AG10803 (cell line): ENCODE results near the gene C1orf159.
"Not testable (repeated sequence)": the region's sequence is repeated elsewhere in the genome, so short reads cannot be mapped to it uniquely, and the experiment has no call there.

Source experiments
- DNase-seq: peaks from one replicate; pipeline ENCODE4 v3.0.0; 2010; ENCODE audit warnings: low read depth
- H3K4me3 ChIP-seq: 2 replicates; pipeline ENCODE4 v1.5.1; 2011; ENCODE audit warnings: mild to moderate bottlenecking, low read length, control low read depth
- CTCF ChIP-seq: conservative IDR thresholded peaks from 2 replicates; pipeline ENCODE4 v1.5.1; 2011; ENCODE audit warnings: mild to moderate bottlenecking, low read length, control low read depth, inconsistent platforms

C1orf159 gene

DNA sequence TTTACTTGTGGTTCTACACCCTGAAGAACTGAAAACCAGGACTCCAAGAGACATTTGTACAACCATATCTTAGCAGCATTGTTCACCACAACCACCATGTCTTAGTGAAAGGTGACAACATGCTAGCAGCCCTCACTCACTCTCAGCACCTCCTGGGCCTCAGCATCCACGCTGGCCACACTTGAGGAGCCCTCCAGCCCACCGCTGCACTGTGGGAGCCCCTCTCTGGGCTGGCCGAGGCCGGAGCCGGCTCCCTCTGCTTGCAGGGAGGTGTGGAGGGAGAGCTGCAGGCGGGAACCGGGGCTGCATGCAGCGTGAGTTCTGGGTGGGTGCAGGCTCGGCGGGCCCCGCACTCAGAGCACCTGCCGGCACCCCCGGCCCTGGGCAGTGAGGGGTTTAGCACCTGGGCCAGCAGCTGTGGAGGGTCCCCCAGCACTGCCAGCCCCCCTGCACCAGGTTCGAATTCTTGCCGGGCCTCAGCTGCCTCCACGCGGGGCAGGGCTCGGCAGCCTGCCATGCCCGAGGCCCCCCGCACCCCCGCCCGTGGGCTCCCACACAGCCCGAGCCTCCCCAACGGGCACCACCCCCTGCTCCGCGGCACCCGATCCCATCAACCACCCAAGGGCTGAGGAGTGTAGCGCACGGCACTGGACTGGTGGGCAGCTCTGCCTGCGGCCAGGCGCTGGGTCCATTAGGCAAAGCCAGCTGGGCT lies 9.2 kb downstream of the C1orf159 start:
- no peak for TF ChIP-seq CTCF
- H3K4me3 ChIP-seq: no peak overlapping the region
- DNase-seq: no peak

- not testable (repeated sequence) for H3K4me3 ChIP-seq, DNase-seq
Observed at GRCh38 chr1:1104152-1104551, 11.7 kb downstream of the C1orf159 start.

- TF ChIP-seq CTCF: no peak
- no peak for DNase-seq
- no peak overlapping the region for H3K4me3 ChIP-seq
Observed at GRCh38 chr1:1101503-1101902, 14.4 kb downstream of the C1orf159 start.

DNA sequence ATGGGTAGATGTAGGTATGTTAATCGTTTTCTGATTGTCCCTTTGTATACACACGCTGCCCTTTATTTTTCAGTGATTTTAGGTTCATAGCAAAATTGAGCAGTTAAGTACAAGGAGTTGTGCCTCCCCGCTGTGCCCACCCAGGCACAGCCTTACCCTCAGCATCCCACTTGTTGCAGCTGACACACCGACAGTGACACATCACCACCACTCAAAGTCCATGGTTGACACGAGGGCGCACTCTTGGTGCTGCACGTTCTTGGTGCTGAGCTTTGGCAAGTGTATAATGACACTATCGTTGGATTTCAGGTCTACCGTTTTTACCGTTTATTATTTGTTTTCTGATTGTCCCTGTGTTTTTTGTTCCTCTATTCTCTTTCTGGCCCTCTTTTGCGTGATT lies 15.6 kb downstream of the C1orf159 start:
- no peak for DNase-seq
- H3K4me3 ChIP-seq: no peak overlapping the region
- TF ChIP-seq CTCF: no peak

GRCh38 chr1:1099506-1100183 lies 16.2 kb downstream of the C1orf159 start:
- TF ChIP-seq CTCF: no peak
- H3K4me3 ChIP-seq: no peak overlapping the region
- no peak for DNase-seq

DNA sequence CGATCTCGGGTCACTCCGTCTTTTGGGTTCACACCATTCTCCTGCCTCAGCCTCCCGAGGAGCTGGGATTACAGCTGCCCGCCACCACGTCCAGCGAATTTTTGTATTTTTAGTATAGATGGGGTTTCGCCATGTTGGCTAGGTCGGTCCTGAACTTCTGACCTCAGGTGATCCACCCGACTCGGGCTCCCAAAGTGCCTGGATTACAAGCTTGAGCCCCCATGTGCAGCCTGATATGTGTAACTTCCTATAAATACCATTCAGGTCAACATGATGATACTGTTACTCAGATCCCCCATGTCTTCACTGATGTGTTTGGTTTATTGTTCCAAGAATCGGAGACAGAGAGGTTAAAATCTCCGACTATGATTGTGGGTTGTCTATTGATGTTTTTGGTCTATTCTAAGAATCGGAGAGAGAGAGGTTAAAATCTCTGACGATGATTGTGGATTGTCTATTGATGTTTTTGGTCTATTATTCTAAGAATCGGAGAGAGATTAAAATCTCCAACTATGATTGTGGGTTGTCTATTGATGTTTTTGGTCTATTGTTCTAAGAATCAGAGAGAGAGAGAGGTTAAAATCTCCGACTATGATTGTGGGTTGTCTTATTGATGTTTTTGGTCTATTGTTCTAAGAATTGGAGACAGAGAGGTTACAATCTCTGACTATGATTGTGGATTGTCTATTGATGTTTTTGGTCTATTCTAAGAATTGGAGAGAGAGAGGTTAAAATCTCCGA lies 17.0 kb downstream of the C1orf159 start:
- DNase-seq: no peak
- TF ChIP-seq CTCF: no peak
- H3K4me3 ChIP-seq: no peak overlapping the region

DNA sequence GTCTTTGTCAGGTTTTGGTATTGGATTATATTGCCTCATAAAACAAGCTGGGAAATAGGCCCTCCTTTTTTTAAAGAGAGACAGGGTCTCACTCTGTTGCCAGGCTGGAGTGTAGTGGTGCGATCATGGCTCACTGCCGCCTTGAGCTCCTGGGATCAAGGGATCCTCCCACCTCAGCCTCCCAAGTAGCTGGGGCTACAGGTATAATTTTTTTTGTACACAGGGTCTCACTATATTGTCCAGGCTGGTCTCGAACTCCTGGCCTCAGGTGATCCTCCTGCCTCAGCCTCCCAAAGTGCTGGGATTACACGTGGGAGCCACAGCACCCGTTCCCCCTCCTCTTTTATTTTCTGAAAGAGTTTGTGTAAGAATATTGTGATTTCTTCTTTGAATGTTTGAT lies 19.8 kb downstream of the C1orf159 start:
- DNase-seq, H3K4me3 ChIP-seq: not testable (repeated sequence)

- no peak overlapping the region for H3K4me3 ChIP-seq
- DNase-seq: no peak
- TF ChIP-seq CTCF: no peak
Observed at GRCh38 chr1:1094981-1095380, 20.9 kb downstream of the C1orf159 start.
